Medulla oblongata (tissue), 1 donor: ENCODE data around the gene HOMER2.
"Not testable (repeated sequence)": the region's sequence is repeated elsewhere in the genome, so short reads cannot be mapped to it uniquely, and the experiment has no call there.

Experiments
- DNase-seq: peaks from one replicate; pipeline ENCODE4 v3.0.0-alpha.2; 2015; ENCODE audit errors: extremely low spot score

Gene HOMER2

GRCh38 chr15:82964890-82965289 is 12.4 kb upstream of the HOMER2 start:
- no peak for DNase-seq

GRCh38 chr15:82963471-82964341 is 11.2 kb upstream of the HOMER2 start:
- DNase-seq: no peak

GRCh38 chr15:82960766-82961165 is 8.2 kb upstream of the HOMER2 start:
- no peak for DNase-seq

- no peak for DNase-seq
Measured at GRCh38 chr15:82959423-82959822, 6.9 kb upstream of the HOMER2 start.

GRCh38 chr15:82958638-82959037 is 6.1 kb upstream of the HOMER2 start:
- DNase-seq: no peak

- no peak for DNase-seq
Measured at GRCh38 chr15:82951472-82952157, 905 bp downstream of the HOMER2 start.

- DNase-seq: no peak
Measured at GRCh38 chr15:82950746-82951370, 1.7 kb downstream of the HOMER2 start.

- no peak for DNase-seq
Measured at GRCh38 chr15:82950295-82950694, 2.2 kb downstream of the HOMER2 start.

- no peak for DNase-seq
Measured at GRCh38 chr15:82946155-82946701, 6.3 kb downstream of the HOMER2 start.

- no peak for DNase-seq
Measured at GRCh38 chr15:82945326-82945725, 7.2 kb downstream of the HOMER2 start.

- DNase-seq: no peak
Measured at GRCh38 chr15:82944821-82945220, 7.7 kb downstream of the HOMER2 start.

GRCh38 chr15:82944056-82944455 is 8.5 kb downstream of the HOMER2 start:
- DNase-seq: no peak

- DNase-seq: no peak
Measured at GRCh38 chr15:82943176-82943575, 9.3 kb downstream of the HOMER2 start.

GRCh38 chr15:82942691-82943090 is 9.8 kb downstream of the HOMER2 start:
- DNase-seq: no peak

GRCh38 chr15:82939678-82940077 is 12.8 kb downstream of the HOMER2 start:
- DNase-seq: not testable (repeated sequence)

- no peak for DNase-seq
Measured at GRCh38 chr15:82937712-82938058, 14.8 kb downstream of the HOMER2 start.

- no peak for DNase-seq
Measured at GRCh38 chr15:82936966-82937711, 15.4 kb downstream of the HOMER2 start.

GRCh38 chr15:82935382-82935781 is 17.1 kb downstream of the HOMER2 start:
- no peak for DNase-seq

GRCh38 chr15:82934100-82934880 is 18.2 kb downstream of the HOMER2 start:
- no peak for DNase-seq

GRCh38 chr15:82933576-82933975 is 18.9 kb downstream of the HOMER2 start:
- no peak for DNase-seq

- DNase-seq: peak; percentile 17
Measured at GRCh38 chr15:82931221-82931620, 21.3 kb downstream of the HOMER2 start.
